ENCODE results near the gene SYS1.

The SYS1 gene

GRCh38 chr20:45392733-45393132 is 29.8 kb downstream of the SYS1 start:
- DNase-seq, result no peak

- no peak for DNase-seq
Measured at GRCh38 chr20:45394221-45395113, 31.5 kb downstream of the SYS1 start.

- no peak for DNase-seq
Measured at GRCh38 chr20:45395114-45395415, 32.1 kb downstream of the SYS1 start.

DNA sequence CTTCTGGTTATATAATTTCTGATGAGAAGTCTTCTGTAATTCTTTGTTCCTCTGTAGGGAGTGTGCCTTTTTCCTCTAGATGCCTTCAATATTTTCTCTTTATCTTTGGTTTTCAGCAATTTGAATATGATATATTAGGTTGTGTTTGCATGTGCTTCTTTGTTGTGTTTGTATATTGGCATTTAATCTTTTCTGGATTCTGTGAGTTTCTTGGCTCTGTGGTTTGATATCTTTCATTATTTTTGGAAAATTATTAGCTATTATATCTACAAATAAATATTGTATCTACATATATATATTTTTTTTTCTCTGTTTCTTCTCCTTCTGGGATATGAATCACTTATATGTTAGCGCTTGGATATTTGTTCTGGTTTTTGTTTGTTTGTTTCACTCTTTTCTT is 36.1 kb downstream of the SYS1 start:
- DNase-seq, result no peak

DNA sequence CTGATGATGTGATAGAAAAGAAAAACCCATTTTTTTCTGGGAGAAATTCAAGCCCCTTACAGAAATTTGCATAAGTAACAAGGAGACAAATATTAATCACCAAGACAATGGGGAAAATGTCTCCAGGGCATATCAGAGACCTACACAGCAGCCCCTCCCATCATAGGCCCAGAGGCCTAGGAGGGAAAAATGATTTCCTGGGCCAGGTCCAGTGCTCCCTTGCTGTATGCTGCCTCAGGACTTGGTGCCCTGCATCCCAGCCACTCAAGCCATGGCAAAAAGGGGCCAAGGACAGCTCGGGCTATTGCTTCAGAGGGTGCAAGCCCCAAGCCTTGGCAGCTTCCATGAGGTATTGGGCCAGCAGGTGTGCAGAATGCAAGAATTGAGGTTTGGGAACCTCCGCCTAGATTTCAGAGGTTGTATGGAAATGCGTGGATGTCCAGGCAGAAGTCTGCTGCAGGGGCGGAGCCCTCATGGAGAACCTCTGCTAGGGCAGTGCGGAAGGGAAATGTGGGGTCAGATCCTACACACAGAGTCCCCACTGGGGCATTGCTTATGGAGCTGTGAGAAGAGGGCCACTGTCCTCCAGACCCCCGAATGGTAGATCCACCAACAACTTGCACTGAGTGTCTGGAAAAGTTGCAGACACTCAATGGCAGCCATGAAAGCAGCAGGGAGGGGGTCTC is 37.5 kb downstream of the SYS1 start:
- no peak for DNase-seq

GRCh38 chr20:45402946-45403345 is 40.0 kb downstream of the SYS1 start:
- no peak for DNase-seq

- DNase-seq, result no peak
Measured at GRCh38 chr20:45404438-45404837, 41.5 kb downstream of the SYS1 start.

GRCh38 chr20:45405571-45406259 is 42.8 kb downstream of the SYS1 start:
- no peak for DNase-seq

DNA sequence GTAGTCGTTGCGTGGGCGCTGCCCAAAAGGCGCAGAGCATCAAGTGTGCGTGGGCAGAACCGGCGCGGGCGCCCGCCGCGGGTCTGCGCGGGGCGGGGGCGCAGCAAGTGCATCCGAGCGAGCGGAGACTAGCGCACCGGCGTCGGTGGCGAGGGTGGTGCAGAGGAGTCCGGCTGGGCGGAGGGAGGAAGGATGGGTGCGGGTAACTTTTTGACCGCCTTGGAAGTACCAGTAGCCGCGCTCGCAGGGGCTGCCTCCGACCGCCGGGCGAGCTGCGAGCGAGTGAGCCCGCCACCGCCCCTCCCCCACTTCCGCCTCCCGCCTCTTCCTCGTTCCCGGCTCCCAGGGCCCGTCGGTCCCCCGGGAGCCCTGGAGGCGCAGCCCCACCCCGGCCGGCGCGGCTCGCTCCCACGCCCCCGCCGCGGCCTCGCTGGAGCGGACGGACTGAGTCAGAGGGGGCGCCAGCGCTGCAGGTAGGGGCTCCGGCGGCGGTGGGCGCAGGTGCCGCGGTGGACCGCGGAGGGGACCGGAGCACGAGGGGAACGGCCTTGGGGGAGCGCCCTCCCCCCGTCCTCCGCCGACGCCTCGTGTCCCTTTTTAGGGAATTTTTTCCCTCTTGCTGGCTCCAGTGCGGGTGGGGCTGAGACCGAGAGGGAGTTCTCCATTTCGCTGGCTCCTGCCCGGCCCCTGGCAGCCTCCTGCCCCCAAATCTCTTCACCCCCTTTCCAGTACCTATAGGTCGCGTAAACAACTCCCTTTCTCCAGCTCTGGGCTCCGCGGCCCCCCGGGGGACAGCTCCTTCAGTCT is 43.5 kb downstream of the SYS1 start:
- DNase-seq, result no peak

DNA sequence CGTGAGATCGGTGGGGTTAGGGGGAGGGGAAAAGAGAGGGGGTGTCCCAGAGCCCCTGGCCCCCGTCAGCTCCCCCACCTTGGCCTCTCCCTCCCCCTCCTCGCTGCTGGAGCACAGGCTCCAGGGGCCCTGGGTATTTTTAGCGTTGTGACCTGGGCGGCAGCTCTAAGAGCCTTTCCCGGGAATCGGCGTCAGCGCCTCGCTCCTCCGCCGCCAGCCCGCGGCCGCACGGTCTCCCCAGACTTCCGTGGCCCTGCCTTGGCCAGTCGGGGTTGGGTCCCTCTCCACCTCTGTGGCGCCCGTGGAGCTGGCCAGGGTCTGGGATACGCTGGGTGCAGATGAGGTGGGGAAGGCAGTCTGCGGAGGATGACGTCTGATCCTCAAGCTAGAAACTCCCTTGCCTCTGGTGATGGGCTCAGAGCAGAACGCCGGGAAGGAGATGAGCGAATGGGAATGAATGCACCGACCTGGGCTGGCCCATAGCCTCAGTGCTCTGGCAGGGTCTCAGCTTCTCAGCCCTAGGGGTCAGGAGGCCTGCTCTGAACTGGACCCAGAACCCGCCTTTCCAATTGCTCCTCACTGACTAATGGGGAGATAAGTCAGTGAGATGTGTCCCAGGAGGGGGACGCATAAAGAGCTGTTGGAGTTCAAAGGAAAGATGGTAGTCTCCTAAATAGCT is 44.2 kb downstream of the SYS1 start:
- no peak for DNase-seq

GRCh38 chr20:45407783-45408645 is 45.1 kb downstream of the SYS1 start, which contains the start of gene DBNDD2:
TSS of gene DBNDD2 (plus strand) at chr20:45408289. CDS start at chr20:45408468, 179 bp downstream.
- DNase-seq, result no peak

DNA sequence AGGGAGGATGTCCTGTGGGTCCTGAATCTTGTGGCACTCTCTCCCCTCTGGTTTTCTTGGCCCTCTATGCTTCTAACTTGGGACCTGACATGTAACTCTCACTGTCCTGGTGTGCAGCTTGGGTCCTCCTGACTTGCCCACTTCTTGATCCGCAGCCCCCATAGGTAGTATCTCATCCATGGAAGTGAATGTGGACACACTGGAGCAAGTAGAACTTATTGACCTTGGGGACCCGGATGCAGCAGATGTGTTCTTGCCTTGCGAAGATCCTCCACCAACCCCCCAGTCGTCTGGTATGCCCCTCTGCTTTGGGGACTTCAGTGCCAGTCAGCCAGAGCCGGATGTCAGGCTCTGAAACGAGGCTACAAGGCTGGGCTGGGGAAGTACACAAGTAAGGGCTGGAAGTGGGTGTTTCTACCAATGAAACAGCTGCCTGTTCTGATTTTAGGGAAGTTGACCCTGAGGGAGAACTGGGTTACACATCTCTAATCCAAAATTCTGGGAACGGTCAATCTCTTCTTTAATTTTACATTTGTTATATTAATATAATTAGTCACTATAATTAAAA is 45.8 kb downstream of the SYS1 start:
- DNase-seq, result no peak

DNA sequence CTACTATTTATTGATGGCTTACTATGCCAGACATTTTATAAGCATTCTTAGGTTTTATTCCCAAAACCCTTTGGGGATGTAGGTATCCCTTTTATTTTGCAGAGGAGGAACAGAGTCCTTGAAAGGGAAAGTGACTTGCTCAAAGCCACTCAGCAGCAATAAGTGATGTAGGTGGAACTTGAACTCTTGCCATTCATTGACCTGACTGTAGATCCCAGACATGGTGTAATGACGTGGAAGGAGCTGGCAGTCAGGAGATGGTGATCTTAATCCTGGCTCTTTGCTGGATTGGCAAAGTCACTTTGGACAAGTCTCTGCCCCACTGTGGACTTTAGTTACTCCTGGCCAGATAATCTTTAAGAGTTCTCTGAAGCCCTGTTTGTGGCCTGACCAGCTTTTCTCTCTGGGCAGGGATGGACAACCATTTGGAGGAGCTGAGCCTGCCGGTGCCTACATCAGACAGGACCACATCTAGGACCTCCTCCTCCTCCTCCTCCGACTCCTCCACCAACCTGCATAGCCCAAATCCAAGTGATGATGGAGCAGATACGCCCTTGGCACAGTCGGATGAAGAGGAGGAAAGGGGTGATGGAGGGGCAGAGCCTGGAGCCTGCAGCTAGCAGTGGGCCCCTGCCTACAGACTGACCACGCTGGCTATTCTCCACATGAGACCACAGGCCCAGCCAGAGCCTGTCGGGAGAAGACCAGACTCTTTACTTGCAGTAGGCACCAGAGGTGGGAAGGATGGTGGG is 46.7 kb downstream of the SYS1 start:
- DNase-seq, result no peak

- DNase-seq, result no peak
Measured at GRCh38 chr20:45410887-45411286, 47.9 kb downstream of the SYS1 start.

- no peak for DNase-seq
Measured at GRCh38 chr20:45412653-45413052, 49.7 kb downstream of the SYS1 start.

DNA sequence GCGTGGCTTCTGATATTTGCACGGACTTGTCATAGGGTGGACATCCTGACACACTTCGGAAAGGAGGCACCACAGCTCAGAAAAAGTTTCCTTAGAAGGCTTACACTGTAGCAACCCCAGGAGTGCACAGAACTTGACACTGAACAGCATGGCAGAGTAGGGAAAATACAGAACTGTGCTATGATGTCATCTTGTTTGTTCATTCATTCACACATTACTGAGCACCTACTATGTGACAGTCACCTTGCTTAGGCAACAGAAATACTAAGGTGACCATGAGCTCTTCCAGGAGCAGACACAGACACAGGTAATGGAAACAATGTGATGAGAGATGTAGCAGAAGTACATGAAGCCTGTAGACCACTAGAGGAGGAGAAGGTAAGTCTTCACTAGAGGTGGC is 50.5 kb downstream of the SYS1 start:
- DNase-seq, result no peak

GRCh38 chr20:45415822-45416637 is 53.1 kb downstream of the SYS1 start, which contains the start of gene PIGT:
TSS of gene PIGT (plus strand) at chr20:45416141. CDS start at chr20:45416157, 16 bp downstream.
- DNase-seq, result peak; percentile 65

DNA sequence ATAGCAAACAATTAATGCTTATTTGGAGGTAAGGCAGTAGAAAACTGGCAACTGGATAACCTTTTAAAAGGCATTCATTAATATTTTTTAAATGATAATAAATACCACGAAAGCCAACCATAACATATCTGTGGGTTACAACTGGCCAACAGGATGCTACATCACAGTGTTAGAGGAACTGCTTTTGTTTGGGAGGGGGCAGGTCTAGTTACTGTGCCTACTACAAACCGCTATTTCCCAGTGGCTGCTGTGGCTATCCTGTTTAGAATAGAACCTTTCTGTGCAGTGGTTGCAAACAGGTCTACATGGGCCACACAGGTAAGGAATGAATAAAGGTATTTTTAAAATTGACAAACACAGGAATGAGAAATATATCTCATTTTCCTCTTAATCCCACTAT is 54.0 kb downstream of the SYS1 start:
- DNase-seq, result no peak
